Skin of body (tissue), 2 donors: ENCODE data around the gene FXYD3. TPM values are rescaled to one million over a fixed set of nuclear protein-coding genes. Genes with fewer than 3 reads are reported as not detected.

Experiments used
- DNase-seq: peaks from one replicate; lab custom pipeline; 2025; lab: John Stamatoyannopoulos, UW
- total RNA-seq: library from RNA; depleted of rRNA; stranded (reverse); fragments of >200 nt; gene quantifications from one replicate; pipeline ENCODE4 v1.2.3, GENCODE V29; 2014

Gene FXYD3, protein sequence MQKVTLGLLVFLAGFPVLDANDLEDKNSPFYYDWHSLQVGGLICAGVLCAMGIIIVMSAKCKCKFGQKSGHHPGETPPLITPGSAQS
- total RNA-seq: 75.0 TPM

DNA sequence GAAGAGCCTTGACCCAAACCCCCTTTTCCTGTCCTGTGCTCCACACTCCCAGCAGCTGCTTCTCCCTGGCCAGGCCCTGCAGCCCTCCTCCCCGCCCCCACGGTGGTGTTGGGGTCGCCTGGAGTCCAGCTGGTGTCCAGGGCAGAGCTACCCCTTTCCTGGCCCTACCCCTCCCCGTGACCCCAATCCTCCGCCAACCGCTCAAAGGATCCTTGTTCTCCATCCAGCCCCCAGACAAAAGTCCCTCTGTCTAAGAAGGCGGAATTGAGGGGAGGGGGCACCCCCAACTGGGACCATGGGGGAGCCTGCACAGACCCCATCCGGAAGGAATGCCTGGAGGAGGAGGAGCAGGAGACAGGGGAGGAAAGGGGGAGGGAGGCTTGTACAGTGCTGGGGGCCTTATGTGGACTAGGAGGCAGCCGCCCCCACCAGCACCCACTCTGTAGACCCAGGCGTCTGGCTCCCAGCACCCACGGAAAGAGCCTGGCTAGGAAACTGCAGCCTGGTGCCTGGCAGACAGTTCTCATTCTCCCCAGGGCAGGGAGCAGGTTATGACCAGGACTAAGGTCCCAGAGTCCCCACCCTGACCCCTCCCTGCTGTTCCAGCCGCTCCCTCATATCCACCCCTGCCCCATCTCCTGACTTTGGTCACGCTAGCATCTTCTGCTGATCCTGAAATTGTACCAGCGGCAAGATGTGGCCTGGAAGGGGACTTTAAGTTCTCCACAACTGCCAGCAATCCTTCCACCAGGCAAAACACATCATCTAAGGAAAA lies at the start of gene FXYD3:
FXYD3 (plus strand) TSS at position 647 of the 775 bp plus-strand sequence. CDS start 3,554 bp downstream, outside the sequence.
- peak; percentile 55 for DNase-seq

DNA sequence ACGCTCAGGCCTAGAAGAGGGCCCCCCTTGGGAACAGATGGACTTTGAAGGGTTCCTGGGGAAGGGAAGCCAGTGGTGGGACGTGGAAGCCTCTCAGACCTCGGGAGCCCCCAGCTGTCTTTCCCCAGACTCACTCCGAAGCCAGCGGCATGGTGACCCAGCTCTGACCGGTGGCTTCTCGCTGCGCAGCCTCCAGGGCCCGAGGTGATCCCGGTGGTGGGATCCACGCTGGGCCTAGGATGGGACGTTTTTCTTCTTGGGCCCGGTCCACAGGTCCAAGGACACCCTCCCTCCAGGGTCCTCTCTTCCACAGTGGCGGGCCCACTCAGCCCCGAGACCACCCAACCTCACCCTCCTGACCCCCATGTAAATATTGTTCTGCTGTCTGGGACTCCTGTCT lies 49.5 kb upstream of the FXYD3 start:
- DNase-seq: no peak

- DNase-seq: peak; percentile 51
These were observed 48.7 kb upstream of the FXYD3 start for GRCh38 chr19:35066691-35067563.

DNA sequence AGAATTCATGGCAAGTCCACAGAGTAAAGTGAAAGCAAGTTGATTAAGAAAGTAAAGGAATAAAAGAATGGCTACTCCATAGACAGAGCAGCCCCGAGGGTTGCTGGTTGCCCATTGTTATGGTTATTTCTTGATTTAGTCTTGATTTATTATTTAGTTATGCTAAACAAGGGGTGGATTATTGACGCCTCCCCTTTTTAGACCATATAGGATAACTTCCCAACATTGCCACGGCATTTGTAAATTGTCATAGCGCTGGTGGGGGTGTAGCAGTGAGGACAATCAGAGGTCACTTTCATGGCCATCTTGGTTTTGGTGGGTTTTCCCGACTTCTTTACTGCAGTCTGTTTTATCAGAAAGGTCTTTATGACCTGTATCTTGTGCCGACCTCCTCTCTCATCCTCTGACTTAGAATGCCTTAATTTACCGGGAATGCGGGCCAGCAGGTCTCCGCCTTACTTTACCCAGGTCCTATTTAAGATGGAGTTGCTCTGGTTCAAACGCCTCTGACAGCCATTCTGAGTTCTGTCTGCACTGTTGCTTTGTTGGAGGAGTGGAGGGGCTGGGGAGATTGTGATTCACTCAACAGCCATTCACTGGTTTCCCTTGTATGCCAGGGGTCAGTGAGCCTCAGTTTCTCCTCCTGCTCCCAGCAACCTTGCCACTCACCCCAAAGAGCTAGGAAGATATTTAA lies 46.5 kb upstream of the FXYD3 start:
- DNase-seq: no peak

DNA sequence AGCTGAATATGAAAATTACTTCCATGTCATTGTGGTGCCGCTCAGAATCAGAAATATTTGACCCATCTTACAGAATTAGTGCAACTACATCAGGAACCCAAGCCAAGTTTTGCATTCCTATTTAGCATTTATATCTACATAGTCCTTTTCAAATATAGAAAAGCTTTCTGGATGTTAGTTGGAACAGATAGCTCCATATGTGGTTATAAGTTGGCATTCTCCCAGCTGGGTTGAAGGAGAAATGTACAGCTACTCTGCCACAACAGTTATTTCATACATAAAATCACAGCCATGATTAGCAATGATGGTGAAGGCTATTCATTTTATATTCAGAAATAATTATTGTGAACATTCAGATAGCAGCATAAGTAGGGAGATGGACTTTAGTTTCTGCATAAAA lies 45.9 kb upstream of the FXYD3 start:
- peak; percentile 10 for DNase-seq

GRCh38 chr19:35070471-35070870 lies 45.2 kb upstream of the FXYD3 start:
- DNase-seq: no peak

DNA sequence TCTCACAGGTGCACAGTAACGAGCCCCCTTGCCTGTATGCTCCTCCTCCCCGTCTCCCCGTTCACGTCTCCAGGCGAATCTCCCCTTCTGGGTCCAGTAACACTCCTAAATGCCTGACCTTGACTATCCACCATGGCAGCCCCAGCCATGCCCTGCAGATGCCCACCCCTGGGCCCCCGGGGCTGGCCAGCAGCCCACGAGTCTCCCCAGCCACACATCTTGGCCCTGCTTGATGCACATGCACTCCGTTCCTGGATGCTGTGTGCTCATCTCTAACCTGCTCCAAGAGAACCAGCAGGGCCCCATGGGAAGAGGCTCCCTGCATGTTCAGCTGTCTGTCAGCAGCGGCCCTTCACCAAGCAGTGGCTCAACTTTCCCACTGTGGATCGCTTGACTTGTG lies 42.1 kb upstream of the FXYD3 start:
- no peak for DNase-seq

DNA sequence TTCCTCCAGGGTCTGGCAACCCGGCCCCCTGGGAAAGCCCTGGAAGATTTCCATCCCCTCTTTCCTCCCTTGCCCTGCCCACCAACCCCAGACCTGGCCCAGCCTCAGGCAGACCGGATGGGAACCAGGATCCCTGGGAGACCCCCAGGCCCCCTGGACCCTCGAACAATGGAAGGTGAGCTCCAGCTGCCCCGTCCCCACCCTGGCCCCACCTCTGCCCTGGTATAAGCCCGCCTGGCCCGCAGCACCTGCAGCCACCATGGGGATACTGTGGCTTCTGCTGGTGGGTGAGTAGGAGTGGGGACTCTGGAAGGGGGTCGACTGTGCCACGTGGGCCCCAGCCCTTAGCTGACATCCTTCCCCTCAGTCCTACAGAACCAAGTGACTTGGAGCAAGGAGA lies 41.7 kb upstream of the FXYD3 start:
- DNase-seq: no peak

DNA sequence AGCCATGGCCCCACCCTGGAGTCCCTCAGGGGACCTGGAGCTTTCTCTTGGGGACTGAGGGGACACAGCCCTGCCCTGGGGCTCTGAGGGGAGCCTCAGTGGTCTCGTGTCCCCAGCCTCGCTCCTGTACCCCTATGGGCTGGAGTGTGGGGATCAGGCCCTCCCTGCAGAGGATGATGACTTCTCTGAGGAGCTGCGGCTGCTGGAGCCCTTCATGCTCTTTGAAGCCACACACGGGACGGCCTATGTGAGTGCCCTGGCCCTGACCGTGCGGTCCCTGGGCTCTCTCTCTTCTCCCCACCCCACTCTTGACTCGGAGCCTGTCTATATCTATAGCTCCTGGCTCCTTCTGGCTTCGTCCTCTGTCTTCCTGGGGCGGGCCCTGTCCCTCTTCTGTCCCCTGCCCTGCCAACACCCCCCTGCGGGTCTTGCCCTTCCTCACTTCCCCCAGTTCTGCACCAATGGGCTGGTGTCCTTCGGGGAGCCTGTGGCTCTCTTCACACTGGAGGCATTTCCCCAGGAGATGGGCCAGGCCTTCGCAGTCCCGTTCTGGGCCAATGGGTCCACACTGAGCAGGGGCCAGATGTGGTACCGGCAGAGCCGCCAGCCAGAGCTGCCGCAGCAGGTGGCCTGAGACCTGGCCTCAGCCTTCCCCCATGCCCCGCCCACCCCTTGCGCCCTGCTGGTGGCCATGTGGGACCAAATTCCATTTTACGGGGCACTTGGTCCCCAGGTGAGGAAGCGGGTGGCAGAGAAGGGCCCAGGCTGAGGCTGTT lies 41.0 kb upstream of the FXYD3 start:
- no peak for DNase-seq

- no peak for DNase-seq
These were observed 40.2 kb upstream of the FXYD3 start for GRCh38 chr19:35075202-35076025.

GRCh38 chr19:35076026-35076370 lies 39.6 kb upstream of the FXYD3 start:
- no peak for DNase-seq

DNA sequence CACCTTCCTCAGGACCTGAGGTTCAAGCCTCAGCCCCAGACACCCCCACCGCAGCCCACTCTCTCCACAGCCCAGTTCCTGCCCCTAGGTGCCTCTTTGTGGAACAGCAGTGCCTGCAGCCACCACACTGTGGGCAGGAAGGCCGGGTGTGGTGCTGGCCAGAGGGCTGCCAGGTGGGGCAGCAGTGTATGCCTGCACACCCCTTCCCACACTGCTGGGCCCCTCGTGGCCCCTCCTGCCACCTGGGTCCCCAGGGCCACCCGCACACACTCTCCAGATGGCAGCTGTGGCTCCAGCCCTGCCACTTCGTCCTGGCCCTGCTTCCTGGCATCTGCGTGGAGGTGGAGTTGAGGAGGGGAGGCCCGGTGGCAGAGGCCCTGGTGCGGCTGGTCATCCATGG lies 39.0 kb upstream of the FXYD3 start:
- DNase-seq: no peak

- no peak for DNase-seq
These were observed 38.0 kb upstream of the FXYD3 start for GRCh38 chr19:35077411-35078223.

DNA sequence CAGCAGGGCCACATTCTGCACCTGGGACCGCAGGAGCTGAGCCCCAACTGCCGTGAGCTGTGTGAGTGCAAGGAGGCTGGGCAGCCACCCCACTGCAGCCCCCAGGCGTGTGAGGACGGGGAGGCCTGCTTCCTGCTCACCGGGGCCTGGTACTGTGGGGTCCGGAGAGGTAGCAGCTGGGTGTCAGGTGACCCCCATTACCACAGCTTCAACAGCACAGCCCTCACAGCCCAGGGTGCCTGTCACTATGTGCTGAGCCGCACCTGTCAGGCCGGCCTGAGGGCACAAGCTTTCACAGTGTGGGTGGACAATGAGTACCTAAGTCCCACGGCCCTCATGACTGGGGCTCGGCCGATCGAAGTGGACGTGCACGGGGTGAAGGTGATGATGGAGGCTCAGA lies 35.8 kb upstream of the FXYD3 start:
- DNase-seq: no peak

DNA sequence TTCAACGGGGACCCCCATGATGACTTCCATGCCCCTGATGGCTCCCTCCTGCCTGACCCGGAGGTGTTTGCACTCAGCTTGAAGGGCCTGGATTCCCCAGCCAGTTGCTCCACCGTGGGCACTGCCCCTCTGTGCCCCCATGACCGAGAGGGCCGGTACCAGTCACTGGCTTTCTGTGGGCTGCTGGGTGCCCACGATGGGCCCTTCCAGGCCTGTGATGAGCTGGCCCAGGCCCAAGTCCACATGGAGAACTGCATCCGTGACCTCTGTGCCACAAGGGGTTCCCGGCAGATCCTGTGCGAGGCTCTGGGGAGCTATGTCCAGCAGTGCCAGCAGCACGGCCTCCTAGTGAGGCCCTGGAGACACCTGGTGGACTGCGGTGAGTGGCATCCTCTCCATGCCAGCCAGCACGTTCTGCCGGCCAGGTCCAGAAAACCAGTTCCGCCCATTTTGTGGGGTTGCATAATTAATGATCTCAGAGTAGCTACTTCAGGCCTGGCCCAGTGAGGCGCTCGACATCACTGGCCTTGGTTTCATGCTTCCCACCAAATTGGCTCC lies 34.9 kb upstream of the FXYD3 start:
- DNase-seq: no peak

- DNase-seq: no peak
These were observed 34.4 kb upstream of the FXYD3 start for GRCh38 chr19:35081201-35081600.

GRCh38 chr19:35083691-35084508 lies 31.7 kb upstream of the FXYD3 start:
- no peak for DNase-seq

DNA sequence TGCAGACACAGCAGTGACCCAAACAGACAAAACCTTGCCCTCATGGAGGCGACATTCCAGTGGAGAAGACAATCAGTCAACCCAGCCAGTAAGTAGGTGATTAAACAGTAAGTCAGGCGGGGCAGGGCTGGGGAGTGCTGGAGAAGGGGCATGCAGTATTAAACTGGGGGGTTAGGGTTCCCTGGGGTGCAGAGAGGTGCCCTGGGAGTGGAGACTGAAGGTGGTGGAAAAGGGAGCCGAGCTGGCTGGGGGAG lies 31.2 kb upstream of the FXYD3 start:
- no peak for DNase-seq

GRCh38 chr19:35085947-35086346 lies 29.7 kb upstream of the FXYD3 start:
- no peak for DNase-seq
